ENCODE results near the gene RTN4IP1.

The RTN4IP1 gene

DNA sequence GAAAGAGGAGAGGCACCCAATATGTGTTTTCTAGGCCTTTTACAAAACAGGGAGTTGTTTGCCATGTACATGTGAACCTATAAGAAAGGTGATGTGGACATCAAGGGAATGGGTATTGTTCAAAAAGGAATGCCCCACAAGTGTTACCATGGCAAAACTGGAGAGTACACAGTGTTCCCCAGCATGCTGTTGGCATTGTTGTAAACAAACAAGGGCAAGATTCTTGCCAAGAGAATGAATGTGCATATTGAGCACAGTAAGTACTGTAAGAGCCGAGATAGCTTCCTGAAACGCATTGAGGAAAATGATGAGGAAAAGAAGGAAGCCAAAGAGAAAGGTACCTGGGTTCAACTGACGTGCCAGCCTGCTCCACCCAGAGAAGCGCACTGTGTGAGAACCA, 13.2 kb upstream of the RTN4IP1 start:
- TF ChIP-seq EZH2phosphoT487 (conservative IDR thresholded peaks at IDR 0.05; ENCODE audit: low read length) = no peak
- TF ChIP-seq CTCF (IDR thresholded peaks at IDR 0.05; ENCODE audit: insufficient read depth, low read length, poor library complexity, severe bottlenecking) = no peak
- H3K27me3 ChIP-seq (ENCODE audit: low read length) = no peaks in the 10 kb centered on the region
- H3K9me2 ChIP-seq (replicated peaks; ENCODE audit: insufficient read depth, low read length) = no peaks in the 10 kb centered on the region
- no peak overlapping the region for H3K4me2 ChIP-seq (ENCODE audit: low read depth, low read length, poor library complexity, severe bottlenecking)
- no peak overlapping the region for H2AFZ ChIP-seq (ENCODE audit: low read depth, low read length, severe bottlenecking)
- H4K20me1 ChIP-seq (ENCODE audit: low read depth, low read length) = no peaks in the 10 kb centered on the region
- H3K36me3 ChIP-seq (ENCODE audit: low read length) = peaks cover 18% of the 10 kb centered on the region
- peaks cover 38% of the 10 kb centered on the region for H3F3A ChIP-seq (ENCODE audit: insufficient read depth)
- H3K9me3 ChIP-seq (ENCODE audit: insufficient read depth, low read length) = no peaks in the 10 kb centered on the region
- H3K9ac ChIP-seq (ENCODE audit: low read length) = no peak overlapping the region
- peaks cover 32% of the 10 kb centered on the region for H3K79me2 ChIP-seq (ENCODE audit: insufficient read depth, low read length)
- H3K4me3 ChIP-seq (ENCODE audit: insufficient read depth, low read length, poor library complexity, severe bottlenecking) = no peak overlapping the region
- H3K27ac ChIP-seq (ENCODE audit: low read depth, low read length) = no peak overlapping the region

DNA sequence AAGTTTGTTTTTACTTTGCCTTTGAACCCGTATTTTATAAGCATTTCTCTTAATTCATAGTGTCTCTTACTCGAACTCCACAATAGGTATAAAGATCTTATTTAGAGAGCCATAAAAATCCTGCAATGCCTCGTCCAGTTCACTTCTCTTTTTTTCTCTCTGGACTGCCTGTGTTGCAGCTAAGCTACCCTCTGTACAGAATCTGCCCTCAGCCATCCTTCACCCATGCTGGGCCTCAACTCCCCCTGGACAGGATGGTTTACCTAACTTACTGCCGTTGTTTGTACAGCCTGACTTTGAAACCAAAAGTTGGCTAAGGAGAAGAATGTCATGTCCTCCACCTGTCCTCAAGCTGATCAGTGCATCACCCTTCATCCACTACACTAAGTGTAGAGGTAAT, 10.5 kb upstream of the RTN4IP1 start:
- peak overlapping the region; percentile 45 for H3K4me2 ChIP-seq (ENCODE audit: low read depth, low read length, poor library complexity, severe bottlenecking)
- peak overlapping the region; percentile 96 for H3K27ac ChIP-seq (ENCODE audit: low read depth, low read length)
- TF ChIP-seq EZH2phosphoT487 (conservative IDR thresholded peaks at IDR 0.05; ENCODE audit: low read length) (no peak), CTCF (IDR thresholded peaks at IDR 0.05; ENCODE audit: insufficient read depth, low read length, poor library complexity, severe bottlenecking) (no peak)
- no peaks in the 10 kb centered on the region for H3K9me2 ChIP-seq (replicated peaks; ENCODE audit: insufficient read depth, low read length)
- no peak overlapping the region for H2AFZ ChIP-seq (ENCODE audit: low read depth, low read length, severe bottlenecking)
- H3K4me3 ChIP-seq (ENCODE audit: insufficient read depth, low read length, poor library complexity, severe bottlenecking) = no peak overlapping the region
- H3K27me3 ChIP-seq (ENCODE audit: low read length) = no peaks in the 10 kb centered on the region
- no peaks in the 10 kb centered on the region for H4K20me1 ChIP-seq (ENCODE audit: low read depth, low read length)
- peaks cover 58% of the 10 kb centered on the region for H3K79me2 ChIP-seq (ENCODE audit: insufficient read depth, low read length)
- H3K9ac ChIP-seq (ENCODE audit: low read length) = peak overlapping the region; percentile 9; the same call in 1 of the 2 replicates
- H3K36me3 ChIP-seq (ENCODE audit: low read length) = peaks cover 7% of the 10 kb centered on the region; the same call in 1 of the 2 replicates
- peaks cover 49% of the 10 kb centered on the region for H3F3A ChIP-seq (ENCODE audit: insufficient read depth)
- H3K9me3 ChIP-seq (ENCODE audit: insufficient read depth, low read length) = no peaks in the 10 kb centered on the region

- peak overlapping the region; percentile 96 for H3K27ac ChIP-seq (ENCODE audit: low read depth, low read length)
- peak overlapping the region; percentile 58 for H3K9ac ChIP-seq (ENCODE audit: low read length)
- no peak overlapping the region for H2AFZ ChIP-seq (ENCODE audit: low read depth, low read length, severe bottlenecking)
- no peaks in the 10 kb centered on the region for H3K9me2 ChIP-seq (replicated peaks; ENCODE audit: insufficient read depth, low read length)
- H3F3A ChIP-seq (ENCODE audit: insufficient read depth) = peaks cover 62% of the 10 kb centered on the region
- H3K79me2 ChIP-seq (ENCODE audit: insufficient read depth, low read length) = peaks cover 78% of the 10 kb centered on the region
- H3K36me3 ChIP-seq (ENCODE audit: low read length) = peaks cover 7% of the 10 kb centered on the region; the same call in 1 of the 2 replicates
- TF ChIP-seq CTCF (IDR thresholded peaks at IDR 0.05; ENCODE audit: insufficient read depth, low read length, poor library complexity, severe bottlenecking) (no peak), EZH2phosphoT487 (conservative IDR thresholded peaks at IDR 0.05; ENCODE audit: low read length) (no peak)
- no peaks in the 10 kb centered on the region for H3K27me3 ChIP-seq (ENCODE audit: low read length)
- no peaks in the 10 kb centered on the region for H3K9me3 ChIP-seq (ENCODE audit: insufficient read depth, low read length)
- H3K4me2 ChIP-seq (ENCODE audit: low read depth, low read length, poor library complexity, severe bottlenecking) = peak overlapping the region; percentile 84
- peak overlapping the region; percentile 47 for H3K4me3 ChIP-seq (ENCODE audit: insufficient read depth, low read length, poor library complexity, severe bottlenecking)
- H4K20me1 ChIP-seq (ENCODE audit: low read depth, low read length) = no peaks in the 10 kb centered on the region
These were observed 8.5 kb upstream of the RTN4IP1 start for GRCh38 chr6:106637717-106638341.

All from SU-DHL-6 (cell line).